Spleen (tissue), 7 donors: ENCODE data around the gene WDR77.

Source experiments
- POLR2A ChIP-seq, 3 donors: fragments of 450-650 bp; IDR thresholded peaks; one replicate each; pipeline ENCODE4 v1.5.1; 2017; ENCODE audit warnings: antibody characterized with exemption in 3 of 3, mild to moderate bottlenecking in 1 of 3
- POLR2AphosphoS5 ChIP-seq, 3 donors: sonication (generic); formaldehyde crosslinking; IDR thresholded peaks; one replicate each; pipeline ENCODE4 v1.5.1; 2017; ENCODE audit warnings: antibody characterized with exemption in 3 of 3
- TF ChIP-seq, protein P1 (sequence below), 11 experiments: fragments of 200-600 bp in 7 of 11; fragments of 450-650 bp in 4 of 11; sonication (generic) in 4 of 11; IDR thresholded peaks in 8 of 11; conservative IDR thresholded peaks in 3 of 11; 1 replicate in 7 of 11; 2 replicates in 4 of 11; pipeline versions ENCODE4 v1.4.0 to v1.8.0; 2016 to 2021; ENCODE audit warnings: antibody characterized with exemption in 11 of 11, inconsistent platforms in 4 of 11, mild to moderate bottlenecking in 1 of 11
- donor health status: DM: no; HTN: no; CAD: no; lungs with moderate emphysema.
- donor health status: DM: no; HTN: no; CAD: no.
- donor health status: DM: no; HTN: no; CAD: no.

DNA sequence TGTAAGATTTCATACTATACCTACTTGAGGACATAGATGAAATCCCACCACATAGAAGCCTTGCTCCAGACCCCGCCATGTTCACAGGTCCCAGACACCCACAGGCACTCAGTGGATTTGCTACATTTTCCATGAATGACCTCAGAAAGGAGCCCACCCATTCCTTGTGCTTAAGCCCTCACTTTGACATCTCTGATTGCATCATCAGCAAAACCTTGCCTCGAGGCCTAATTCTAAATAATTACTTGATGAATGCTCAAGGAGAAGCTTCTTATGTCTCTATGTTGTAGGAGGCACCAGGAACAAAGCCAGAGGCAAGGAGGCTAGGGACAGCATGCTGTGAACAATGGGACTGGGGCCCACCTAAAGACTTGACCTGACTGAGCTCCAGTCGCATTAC is 33.6 kb downstream of the WDR77 start:
- no peak for TF ChIP-seq POLR2AphosphoS5 (IDR thresholded peaks at IDR 0.05)
- TF ChIP-seq, protein P1, sequence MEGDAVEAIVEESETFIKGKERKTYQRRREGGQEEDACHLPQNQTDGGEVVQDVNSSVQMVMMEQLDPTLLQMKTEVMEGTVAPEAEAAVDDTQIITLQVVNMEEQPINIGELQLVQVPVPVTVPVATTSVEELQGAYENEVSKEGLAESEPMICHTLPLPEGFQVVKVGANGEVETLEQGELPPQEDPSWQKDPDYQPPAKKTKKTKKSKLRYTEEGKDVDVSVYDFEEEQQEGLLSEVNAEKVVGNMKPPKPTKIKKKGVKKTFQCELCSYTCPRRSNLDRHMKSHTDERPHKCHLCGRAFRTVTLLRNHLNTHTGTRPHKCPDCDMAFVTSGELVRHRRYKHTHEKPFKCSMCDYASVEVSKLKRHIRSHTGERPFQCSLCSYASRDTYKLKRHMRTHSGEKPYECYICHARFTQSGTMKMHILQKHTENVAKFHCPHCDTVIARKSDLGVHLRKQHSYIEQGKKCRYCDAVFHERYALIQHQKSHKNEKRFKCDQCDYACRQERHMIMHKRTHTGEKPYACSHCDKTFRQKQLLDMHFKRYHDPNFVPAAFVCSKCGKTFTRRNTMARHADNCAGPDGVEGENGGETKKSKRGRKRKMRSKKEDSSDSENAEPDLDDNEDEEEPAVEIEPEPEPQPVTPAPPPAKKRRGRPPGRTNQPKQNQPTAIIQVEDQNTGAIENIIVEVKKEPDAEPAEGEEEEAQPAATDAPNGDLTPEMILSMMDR (IDR thresholded peaks at IDR 0.05 in 8 of 11, conservative IDR thresholded peaks at IDR 0.05 in 3 of 11): no peak
- no peak for TF ChIP-seq POLR2A (IDR thresholded peaks at IDR 0.05)
